ENCODE results near the gene RNASE1. TPM values are rescaled to one million over a fixed set of nuclear protein-coding genes. Genes with fewer than 3 reads are reported as not detected.
A peak's percentile ranks its signal among the peaks of the same experiment; 100 is the strongest.
"Not testable (repeated sequence)": the region's sequence is repeated elsewhere in the genome, so short reads cannot be mapped to it uniquely, and the experiment has no call there.

The RNASE1 gene
- polyA plus RNA-seq, 3 donors, result 112 to 182 (median 142) TPM

- DNase-seq (ENCODE audit: extremely low read depth in 1 of 11, low read depth in 9 of 11, low spot score in 4 of 11), result no peak
These were observed 11.5 kb downstream of the RNASE1 start for GRCh38 chr14:20791187-20791586.

- no peak for DNase-seq (ENCODE audit: extremely low read depth in 1 of 11, low read depth in 9 of 11, low spot score in 4 of 11)
These were observed 12.1 kb downstream of the RNASE1 start for GRCh38 chr14:20790464-20791116.

- DNase-seq (ENCODE audit: extremely low read depth in 1 of 11, low read depth in 9 of 11, low spot score in 4 of 11), result no peak
These were observed 13.3 kb downstream of the RNASE1 start for GRCh38 chr14:20789230-20789813.

GRCh38 chr14:20787025-20787424 lies 15.6 kb downstream of the RNASE1 start:
- no peak for DNase-seq (ENCODE audit: extremely low read depth in 1 of 11, low read depth in 9 of 11, low spot score in 4 of 11)

- DNase-seq (ENCODE audit: extremely low read depth in 1 of 11, low read depth in 9 of 11, low spot score in 4 of 11), result peak in 6 of 11 donors; percentile 14 to 46 (median 30)
These were observed 20.3 kb downstream of the RNASE1 start for GRCh38 chr14:20782280-20782890.

GRCh38 chr14:20781803-20782202 lies 20.8 kb downstream of the RNASE1 start:
- DNase-seq (ENCODE audit: extremely low read depth in 1 of 11, low read depth in 9 of 11, low spot score in 4 of 11), result no peak

- DNase-seq (ENCODE audit: extremely low read depth in 1 of 11, low read depth in 9 of 11, low spot score in 4 of 11), result no peak
These were observed 26.7 kb downstream of the RNASE1 start for GRCh38 chr14:20775901-20776300.

- no peak for DNase-seq (ENCODE audit: extremely low read depth in 1 of 11, low read depth in 9 of 11, low spot score in 4 of 11)
These were observed 27.6 kb downstream of the RNASE1 start for GRCh38 chr14:20775043-20775442.

- DNase-seq (ENCODE audit: extremely low read depth in 1 of 11, low read depth in 9 of 11, low spot score in 4 of 11), result no peak
These were observed 28.3 kb downstream of the RNASE1 start for GRCh38 chr14:20774258-20774824.

GRCh38 chr14:20772650-20773049 lies 30.0 kb downstream of the RNASE1 start:
- no peak for DNase-seq (ENCODE audit: extremely low read depth in 1 of 11, low read depth in 9 of 11, low spot score in 4 of 11)

GRCh38 chr14:20769421-20769820 lies 33.2 kb downstream of the RNASE1 start:
- no peak for DNase-seq (ENCODE audit: extremely low read depth in 1 of 11, low read depth in 9 of 11, low spot score in 4 of 11)

- DNase-seq (ENCODE audit: extremely low read depth in 1 of 11, low read depth in 9 of 11, low spot score in 4 of 11), result no peak
These were observed 34.1 kb downstream of the RNASE1 start for GRCh38 chr14:20768593-20768892.

- no peak for DNase-seq (ENCODE audit: extremely low read depth in 1 of 11, low read depth in 9 of 11, low spot score in 4 of 11)
These were observed 41.7 kb downstream of the RNASE1 start for GRCh38 chr14:20760950-20761349.

- DNase-seq (ENCODE audit: extremely low read depth in 1 of 11, low read depth in 9 of 11, low spot score in 4 of 11), result not testable (repeated sequence)
These were observed 43.2 kb downstream of the RNASE1 start for GRCh38 chr14:20759465-20759864.

GRCh38 chr14:20757965-20758364 lies 44.7 kb downstream of the RNASE1 start:
- DNase-seq (ENCODE audit: extremely low read depth in 1 of 11, low read depth in 9 of 11, low spot score in 4 of 11), result no peak

- no peak for DNase-seq (ENCODE audit: extremely low read depth in 1 of 11, low read depth in 9 of 11, low spot score in 4 of 11)
These were observed 47.6 kb downstream of the RNASE1 start for GRCh38 chr14:20755037-20755436.

GRCh38 chr14:20754308-20754707 lies 48.3 kb downstream of the RNASE1 start:
- no peak for DNase-seq (ENCODE audit: extremely low read depth in 1 of 11, low read depth in 9 of 11, low spot score in 4 of 11)

- DNase-seq (ENCODE audit: extremely low read depth in 1 of 11, low read depth in 9 of 11, low spot score in 4 of 11), result no peak
These were observed 50.6 kb downstream of the RNASE1 start for GRCh38 chr14:20751963-20752562.
